GM23248 (cell line): ENCODE data around the gene PPP2R2B. TPM values are rescaled to one million over a fixed set of nuclear protein-coding genes. Genes with fewer than 3 reads are reported as not detected.
"Not testable (repeated sequence)": the region's sequence is repeated elsewhere in the genome, so short reads cannot be mapped to it uniquely, and the experiment has no call there.

Experiments
- DNase-seq: peaks from one replicate; pipeline ENCODE4 v3.0.0-alpha.2; 2015
- H2AFZ ChIP-seq: fragments of 200-600 bp; sonication (generic); 2 replicates; pipeline ENCODE4 v1.6.1; 2016; ENCODE audit warnings: antibody characterized with exemption
- H3F3A ChIP-seq: fragments of 200-600 bp; sonication (generic); 2 replicates; pipeline ENCODE4 v1.6.1; 2016; ENCODE audit warnings: mild to moderate bottlenecking, antibody characterized with exemption, mixed run types; ENCODE audit not compliant: insufficient read depth
- H3K27ac ChIP-seq: fragments of 200-600 bp; sonication (generic); 2 replicates; pipeline ENCODE4 v1.5.1; 2016; ENCODE audit warnings: mild to moderate bottlenecking
- H3K27me3 ChIP-seq: fragments of 200-600 bp; sonication (generic); replicated peaks from 2 replicates; pipeline ENCODE4 v1.6.1; 2016; ENCODE audit warnings: mild to moderate bottlenecking; ENCODE audit not compliant: insufficient read depth
- H3K36me3 ChIP-seq: fragments of 200-600 bp; sonication (generic); 2 replicates; pipeline ENCODE4 v1.6.1; 2016; ENCODE audit warnings: low read depth, mild to moderate bottlenecking
- H3K4me1 ChIP-seq: fragments of 200-600 bp; sonication (generic); 2 replicates; pipeline ENCODE4 v1.6.1; 2016; ENCODE audit warnings: mild to moderate bottlenecking; ENCODE audit not compliant: insufficient read depth
- H3K4me2 ChIP-seq: fragments of 200-600 bp; sonication (generic); one replicate; pipeline ENCODE4 v1.6.1; 2016; ENCODE audit warnings: mild to moderate bottlenecking; ENCODE audit not compliant: unreplicated experiment
- H3K4me3 ChIP-seq: fragments of 200-600 bp; sonication (generic); 2 replicates; pipeline ENCODE4 v1.5.1; 2016; ENCODE audit warnings: mild to moderate bottlenecking
- H3K79me2 ChIP-seq: fragments of 200-600 bp; sonication (generic); 2 replicates; pipeline ENCODE4 v1.6.1; 2016; ENCODE audit warnings: mild to moderate bottlenecking; ENCODE audit not compliant: insufficient read depth
- H3K9ac ChIP-seq: fragments of 200-600 bp; sonication (generic); 2 replicates; pipeline ENCODE4 v1.6.1; 2016; ENCODE audit warnings: mild to moderate bottlenecking
- H3K9me2 ChIP-seq: fragments of 200-600 bp; sonication (generic); 2 replicates; pipeline ENCODE4 v1.6.1; 2016; ENCODE audit warnings: mixed run types, mild to moderate bottlenecking, moderate library complexity; ENCODE audit not compliant: insufficient read depth
- H3K9me3 ChIP-seq: fragments of 200-600 bp; sonication (generic); one replicate; pipeline ENCODE4 v1.6.1; 2017; ENCODE audit warnings: low read depth
- H4K20me1 ChIP-seq: fragments of 200-600 bp; sonication (generic); 2 replicates; pipeline ENCODE4 v1.6.0; 2016; ENCODE audit not compliant: insufficient read depth
- EZH2 ChIP-seq: fragments of 200-600 bp; sonication (generic); IDR thresholded peaks from 2 replicates; pipeline ENCODE4 v1.6.1; 2018; ENCODE audit warnings: antibody characterized with exemption, mild to moderate bottlenecking; ENCODE audit not compliant: insufficient read depth, poor library complexity, severe bottlenecking
- EZH2phosphoT487 ChIP-seq: fragments of 200-600 bp; sonication (generic); IDR thresholded peaks from 2 replicates; pipeline ENCODE4 v1.6.1; 2018; ENCODE audit warnings: antibody characterized with exemption, moderate library complexity, mild to moderate bottlenecking, low read depth; ENCODE audit not compliant: insufficient read depth
- WGBS, 2 experiments: methylation state at CpG; one replicate each; pipeline ENCODE4 v1.1.6; 2015 to 2017; ENCODE audit warnings: low lambda C conversion rate in 2 of 2, low coverage in 1 of 2; ENCODE audit errors: missing lambda C conversion rate in 2 of 2; 5-methylcytosine and 5-hydroxymethylcytosine counted together
- in situ Hi-C: fragments of 300-500 bp; cut with MboI; formaldehyde crosslinking; loops from 2 replicates; pipeline ENCODE4 v1.15.0; 2020
- polyA plus RNA-seq: library from polyadenylated mRNA; unstranded; fragments of >200 nt; fragmentation: Nextera tagmentation; extraction: Ambion mirVana; gene quantifications from 2 replicates; pipeline ENCODE4 v1.2.1, GENCODE V29; 2016
- total RNA-seq: library from RNA; depleted of rRNA; stranded (reverse); fragments of >200 nt; shearing (Covaris generic); gene quantifications from 2 replicates; pipeline ENCODE4 v1.2.3, GENCODE V29; 2014

Gene PPP2R2B
- total and polyA plus RNA-seq, 2 experiments from 2014 or later = 0.11 to 0.28 TPM

DNA sequence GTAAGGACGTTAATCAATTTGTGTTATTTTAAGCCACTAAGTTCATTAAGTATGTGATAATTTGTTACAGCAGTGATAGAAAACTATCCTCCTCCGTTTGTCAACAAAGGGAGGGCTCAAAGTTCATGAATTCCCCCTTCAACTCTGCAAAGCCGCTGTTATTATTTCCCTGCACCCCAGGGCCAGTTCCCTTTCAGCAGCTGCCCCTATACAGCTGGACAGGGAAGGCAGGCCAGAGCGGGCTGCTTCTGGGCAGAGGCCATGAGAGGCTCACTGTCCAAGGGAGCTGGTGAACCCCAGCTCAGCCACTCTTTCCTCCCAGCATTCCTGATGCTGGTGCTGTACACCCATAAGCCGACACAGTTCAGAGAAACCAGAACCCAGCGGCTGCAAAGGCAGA is 260.1 kb downstream of the PPP2R2B start:
- no peaks in the 10 kb centered on the region for H3K9me2 ChIP-seq
- no peak overlapping the region for H2AFZ ChIP-seq
- H3K9ac ChIP-seq = no peak overlapping the region
- in situ Hi-C loops = no loop called here
- H3K27ac ChIP-seq = no peak overlapping the region
- no peaks in the 10 kb centered on the region for H3K79me2 ChIP-seq
- TF ChIP-seq EZH2 (no peak), EZH2phosphoT487 (no peak)
- H3K4me3 ChIP-seq = no peak overlapping the region
- H3K27me3 ChIP-seq = no peaks in the 10 kb centered on the region
- H3K4me2 ChIP-seq = no peak overlapping the region
- no peaks in the 10 kb centered on the region for H3K9me3 ChIP-seq
- H4K20me1 ChIP-seq = no peaks in the 10 kb centered on the region
- 28 to 37% methylated on average over 6 of the region's 6 CpGs for WGBS, 2 experiments
- H3K36me3 ChIP-seq = no peaks in the 10 kb centered on the region
- no peaks in the 10 kb centered on the region for H3F3A ChIP-seq
- DNase-seq = no peak
- H3K4me1 ChIP-seq = no peaks in the 10 kb centered on the region

DNA sequence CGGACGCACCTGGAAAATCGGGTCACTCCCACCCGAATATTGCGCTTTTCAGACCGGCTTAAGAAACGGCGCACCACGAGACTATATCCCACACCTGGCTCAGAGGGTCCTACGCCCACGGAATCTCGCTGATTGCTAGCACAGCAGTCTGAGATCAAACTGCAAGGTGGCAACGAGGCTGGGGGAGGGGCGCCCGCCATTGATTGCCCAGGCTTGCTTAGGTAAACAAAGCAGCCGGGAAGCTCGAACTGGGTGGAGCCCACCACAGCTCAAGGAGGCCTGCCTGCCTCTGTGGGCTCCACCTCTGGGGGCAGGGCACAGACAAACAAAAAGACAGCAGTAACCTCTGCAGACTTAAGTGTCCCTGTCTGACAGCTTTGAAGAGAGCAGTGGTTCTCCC is 268.8 kb downstream of the PPP2R2B start:
- H3K4me3 ChIP-seq, H3K79me2 ChIP-seq, H3K4me2 ChIP-seq, H3F3A ChIP-seq, H3K27ac ChIP-seq, H3K9me3 ChIP-seq, H2AFZ ChIP-seq, H3K9me2 ChIP-seq, H3K27me3 ChIP-seq, H3K4me1 ChIP-seq, H3K36me3 ChIP-seq, DNase-seq, H4K20me1 ChIP-seq, H3K9ac ChIP-seq, in situ Hi-C loops: not testable (repeated sequence)
- 25 to 40% methylated on average over 2 to 5 of the region's 17 CpGs for WGBS, 2 experiments

GRCh38 chr5:146607659-146608332 is 270.8 kb downstream of the PPP2R2B start:
- in situ Hi-C loops = no loop called here
- Histone ChIP-seq H3K27ac (no peak overlapping the region), H3K9ac (no peak overlapping the region)

GRCh38 chr5:146606893-146607292 is 271.7 kb downstream of the PPP2R2B start:
- no peaks in the 10 kb centered on the region for H4K20me1 ChIP-seq
- no peak overlapping the region for H3K9ac ChIP-seq
- no peak for DNase-seq
- 34 to 48% methylated on average over 11 of the region's 11 CpGs for WGBS, 2 experiments
- no peaks in the 10 kb centered on the region for H3K9me3 ChIP-seq
- no peaks in the 10 kb centered on the region for H3K36me3 ChIP-seq
- no peak overlapping the region for H3K4me2 ChIP-seq
- in situ Hi-C loops = no loop called here
- no peaks in the 10 kb centered on the region for H3K27me3 ChIP-seq
- H3K79me2 ChIP-seq = no peaks in the 10 kb centered on the region
- H3F3A ChIP-seq = no peaks in the 10 kb centered on the region
- H3K9me2 ChIP-seq = no peaks in the 10 kb centered on the region
- H2AFZ ChIP-seq = no peak overlapping the region
- H3K27ac ChIP-seq = no peak overlapping the region
- no peak for TF ChIP-seq EZH2phosphoT487
- no peak for TF ChIP-seq EZH2
- no peak overlapping the region for H3K4me3 ChIP-seq
- H3K4me1 ChIP-seq = no peaks in the 10 kb centered on the region

More at GRCh38 chr5:146607659-146608332, 270.8 kb downstream of the PPP2R2B start:
- H3F3A ChIP-seq = no peaks in the 10 kb centered on the region
- H3K9me2 ChIP-seq = no peaks in the 10 kb centered on the region
- DNase-seq = no peak
- H3K36me3 ChIP-seq = no peaks in the 10 kb centered on the region
- H4K20me1 ChIP-seq = no peaks in the 10 kb centered on the region
- H3K4me3 ChIP-seq = no peak overlapping the region
- no peaks in the 10 kb centered on the region for H3K9me3 ChIP-seq
- no peaks in the 10 kb centered on the region for H3K27me3 ChIP-seq
- no peak for TF ChIP-seq EZH2
- no peak for TF ChIP-seq EZH2phosphoT487
- no peaks in the 10 kb centered on the region for H3K79me2 ChIP-seq
- H2AFZ ChIP-seq = no peak overlapping the region
- no peak overlapping the region for H3K4me2 ChIP-seq
- no peaks in the 10 kb centered on the region for H3K4me1 ChIP-seq

- WGBS, 2 experiments = 61 to 64% methylated on average over 5 of the region's 5 CpGs
Observed at GRCh38 chr5:146600376-146600775, 278.2 kb downstream of the PPP2R2B start.

More at GRCh38 chr5:146600376-146600775, 278.2 kb downstream of the PPP2R2B start:
- in situ Hi-C loops = no loop called here
- Histone ChIP-seq H3K4me2 (no peak overlapping the region), H3F3A (no peaks in the 10 kb centered on the region), H3K27me3 (no peaks in the 10 kb centered on the region), H3K9ac (no peak overlapping the region), H3K79me2 (no peaks in the 10 kb centered on the region), H3K9me3 (no peaks in the 10 kb centered on the region), H4K20me1 (no peaks in the 10 kb centered on the region), H3K9me2 (no peaks in the 10 kb centered on the region), H3K27ac (no peak overlapping the region), H3K4me1 (no peaks in the 10 kb centered on the region), H2AFZ (no peak overlapping the region), H3K4me3 (no peak overlapping the region), H3K36me3 (no peaks in the 10 kb centered on the region)
- no peak for TF ChIP-seq EZH2phosphoT487
- no peak for TF ChIP-seq EZH2
- DNase-seq = no peak
